NCI-H1417 (cell line): ENCODE measurements around the gene FRRS1L.

Source experiments
- DNase-seq, 3 experiments: peaks; one replicate each; lab custom pipeline; 2025; lab: John Stamatoyannopoulos, UW

FRRS1L gene

DNA sequence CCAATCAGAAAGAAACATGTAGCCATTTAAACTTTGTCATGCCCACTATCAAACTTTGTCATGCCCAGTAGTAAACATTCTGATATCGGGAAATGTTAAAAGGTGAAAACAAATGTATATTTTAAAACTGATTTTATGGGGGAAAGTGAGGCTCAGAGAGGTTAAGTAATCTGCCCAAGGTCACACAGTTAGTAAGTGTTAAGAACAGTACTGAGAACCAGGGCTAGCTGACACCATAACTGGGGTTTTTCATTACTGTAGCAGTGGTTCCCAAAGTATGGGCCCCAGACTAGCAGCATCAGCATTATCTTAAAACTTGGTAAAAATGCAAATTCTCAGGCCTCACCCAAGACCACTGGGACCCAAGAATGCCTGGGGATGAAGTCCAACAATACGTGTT is 9.9 kb upstream of the FRRS1L start:
- DNase-seq, result no peak

DNA sequence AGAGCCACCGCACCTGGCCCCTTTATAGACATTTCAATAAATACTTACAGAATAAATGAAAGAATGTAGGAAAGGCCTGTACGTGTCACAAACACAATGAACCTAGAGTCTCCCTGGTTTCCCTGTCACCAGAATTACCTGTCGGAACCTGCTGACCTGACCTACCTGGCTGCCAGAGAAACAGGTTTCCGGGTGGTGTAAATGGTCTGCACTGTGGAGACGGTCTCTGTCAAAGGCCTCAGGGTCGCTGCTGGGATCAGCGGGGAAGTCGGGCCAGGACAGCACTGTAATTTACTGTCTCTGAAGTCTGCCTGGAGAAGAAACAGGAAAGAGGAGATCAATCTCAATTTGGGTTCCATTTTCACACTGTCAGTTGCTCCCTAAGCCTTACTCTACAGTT is 9.3 kb upstream of the FRRS1L start:
- DNase-seq, result no peak

- no peak for DNase-seq
Observed at GRCh38 chr9:109172935-109173334, 5.9 kb upstream of the FRRS1L start.

GRCh38 chr9:109171926-109172325 is 4.9 kb upstream of the FRRS1L start:
- DNase-seq, result no peak

GRCh38 chr9:109168170-109168569 is 1.1 kb upstream of the FRRS1L start:
- no peak for DNase-seq

GRCh38 chr9:109167716-109168115 is 667 bp upstream of the FRRS1L start:
- DNase-seq, result no peak

GRCh38 chr9:109166171-109166770 is 778 bp downstream of the FRRS1L start:
- DNase-seq, result no peak

DNA sequence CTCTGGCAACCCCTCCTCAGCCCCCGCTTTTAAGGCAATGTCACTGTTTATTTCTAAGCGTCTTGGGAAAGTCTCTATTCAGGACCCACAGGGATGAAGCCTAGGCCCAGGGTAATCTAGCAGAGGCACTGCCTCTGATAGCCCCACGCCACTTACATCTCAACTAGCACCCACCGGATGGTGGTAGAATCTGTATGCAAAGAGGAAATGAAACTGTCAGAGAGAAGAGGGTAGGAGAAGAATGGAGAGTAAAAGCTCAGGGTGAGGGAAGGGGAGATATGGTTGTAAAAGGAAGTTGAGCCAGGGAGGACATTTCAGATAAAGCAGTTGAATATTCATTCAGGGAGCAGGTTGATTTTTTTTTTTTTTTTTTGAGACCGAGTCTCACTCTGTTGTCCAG is 3.0 kb downstream of the FRRS1L start:
- no peak for DNase-seq

- no peak for DNase-seq
Observed at GRCh38 chr9:109163194-109163593, 3.9 kb downstream of the FRRS1L start.

- no peak for DNase-seq
Observed at GRCh38 chr9:109162677-109163076, 4.4 kb downstream of the FRRS1L start.

DNA sequence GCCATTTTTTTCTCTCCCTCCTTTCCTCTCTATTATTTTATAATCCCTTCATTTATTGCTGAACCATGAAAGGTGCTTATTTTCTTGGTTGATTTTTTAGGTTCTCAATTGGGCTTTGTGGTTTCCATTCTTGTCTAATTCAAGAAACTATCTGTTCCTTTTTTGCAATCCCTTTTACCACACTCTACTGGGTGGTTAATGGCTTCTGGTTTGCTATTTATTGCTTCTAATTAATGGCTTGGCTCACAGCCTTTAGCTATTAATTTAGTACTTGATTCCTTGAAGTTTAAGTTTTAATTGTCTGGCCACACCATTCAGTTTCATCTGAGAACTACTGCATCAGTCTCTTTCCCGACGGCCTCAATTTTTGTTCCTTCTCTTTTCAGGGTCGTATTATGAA is 5.6 kb downstream of the FRRS1L start:
- peak in 1 of 3 experiments; percentile 15 for DNase-seq

DNA sequence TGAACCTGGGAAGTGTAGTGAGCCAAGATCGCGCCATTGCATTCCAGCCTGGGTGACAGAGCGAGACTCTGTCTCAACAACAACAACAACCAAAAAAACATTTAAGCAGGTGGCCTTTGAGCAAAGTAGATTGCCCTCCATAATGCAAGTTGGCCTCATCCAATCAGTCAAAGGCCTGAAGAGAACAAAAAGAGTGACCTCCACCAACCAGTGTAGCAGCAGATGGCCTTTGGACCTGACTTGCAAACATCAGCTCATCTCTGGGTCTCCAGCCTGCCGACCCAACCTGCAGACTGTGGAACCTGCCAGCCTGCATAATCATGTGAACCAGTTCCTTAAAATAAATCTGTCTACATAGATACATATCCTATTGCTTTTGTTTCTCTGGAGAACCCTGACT is 7.5 kb downstream of the FRRS1L start:
- no peak for DNase-seq

DNA sequence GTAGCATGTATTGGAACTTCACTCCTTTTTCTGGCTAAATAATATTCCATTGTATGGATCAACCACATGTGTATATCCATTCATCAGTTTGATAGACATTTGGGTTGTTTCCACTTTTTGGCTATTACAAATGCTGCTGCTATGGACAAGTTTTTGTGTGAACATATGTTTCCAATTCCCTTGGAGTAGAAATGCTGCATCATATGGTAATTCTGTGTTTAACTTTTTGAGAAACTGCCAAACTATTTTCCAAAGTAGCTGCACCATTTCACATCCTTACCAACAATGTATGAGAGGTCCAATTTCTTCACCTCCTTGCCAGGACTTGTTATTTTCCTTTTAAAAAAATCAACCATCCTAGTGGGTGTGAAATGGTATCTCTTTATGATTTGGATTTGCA is 8.4 kb downstream of the FRRS1L start:
- DNase-seq, result no peak

- DNase-seq, result no peak
Observed at GRCh38 chr9:109156708-109157107, 10.3 kb downstream of the FRRS1L start.

GRCh38 chr9:109150925-109151545 is 16.0 kb downstream of the FRRS1L start:
- DNase-seq, result peak in 1 of 3 experiments; percentile 18

DNA sequence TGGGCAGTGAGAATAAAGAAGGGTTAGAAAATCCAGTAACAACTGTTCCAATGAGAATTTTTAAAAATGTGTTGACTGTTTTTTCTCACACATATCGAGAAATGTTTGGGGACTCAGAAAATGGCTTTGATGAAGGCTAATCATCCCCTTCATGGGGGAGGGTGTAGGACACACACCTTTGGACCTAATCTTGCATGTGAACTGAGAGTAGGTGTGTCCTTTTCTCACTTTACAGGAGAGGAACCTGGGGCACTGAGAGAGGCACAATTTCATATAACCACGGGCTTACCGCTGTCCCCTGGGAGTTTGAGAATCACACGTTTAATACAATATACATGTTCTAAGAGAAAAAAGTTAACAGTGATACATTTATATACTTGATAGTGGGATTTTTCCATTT is 17.3 kb downstream of the FRRS1L start:
- DNase-seq, result no peak

DNA sequence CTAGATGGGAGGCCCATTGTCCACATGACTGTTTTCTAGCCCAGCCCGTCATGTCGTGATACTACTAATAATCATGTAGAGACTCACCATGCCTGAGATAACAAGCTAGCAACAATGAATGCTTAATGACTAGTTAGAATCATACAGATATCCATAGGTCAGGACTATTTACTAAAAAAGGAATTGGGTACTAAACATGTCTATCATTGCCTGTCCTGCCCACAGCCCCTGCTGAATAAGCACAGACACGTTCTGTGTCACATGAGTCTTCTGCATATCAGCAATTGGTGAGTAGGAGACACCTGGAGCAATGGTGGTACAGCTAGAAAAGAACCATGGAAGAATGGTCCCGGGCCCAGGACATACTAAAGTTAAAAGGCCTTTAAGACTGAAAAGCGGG is 18.0 kb downstream of the FRRS1L start:
- DNase-seq, result no peak

DNA sequence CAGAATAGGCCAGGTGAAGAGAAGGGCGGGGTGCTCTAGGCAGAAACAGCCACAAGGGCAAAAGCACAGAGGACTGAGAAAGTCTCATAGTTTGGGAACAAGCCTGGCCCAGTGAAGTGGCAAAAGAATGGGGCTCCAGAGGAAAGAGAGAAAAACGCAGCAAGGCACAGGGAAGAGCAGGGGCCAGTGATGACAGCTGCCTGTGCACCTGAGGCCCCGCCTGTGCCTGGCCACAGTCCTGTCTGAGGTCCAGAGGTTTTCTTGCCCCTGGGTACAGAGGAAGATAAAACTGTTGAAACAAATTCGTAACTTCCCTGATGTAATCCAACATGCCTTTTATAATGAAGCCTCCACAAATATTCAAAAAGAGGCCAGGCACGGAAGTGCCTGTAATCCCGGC is 22.0 kb downstream of the FRRS1L start:
- DNase-seq, result no peak

DNA sequence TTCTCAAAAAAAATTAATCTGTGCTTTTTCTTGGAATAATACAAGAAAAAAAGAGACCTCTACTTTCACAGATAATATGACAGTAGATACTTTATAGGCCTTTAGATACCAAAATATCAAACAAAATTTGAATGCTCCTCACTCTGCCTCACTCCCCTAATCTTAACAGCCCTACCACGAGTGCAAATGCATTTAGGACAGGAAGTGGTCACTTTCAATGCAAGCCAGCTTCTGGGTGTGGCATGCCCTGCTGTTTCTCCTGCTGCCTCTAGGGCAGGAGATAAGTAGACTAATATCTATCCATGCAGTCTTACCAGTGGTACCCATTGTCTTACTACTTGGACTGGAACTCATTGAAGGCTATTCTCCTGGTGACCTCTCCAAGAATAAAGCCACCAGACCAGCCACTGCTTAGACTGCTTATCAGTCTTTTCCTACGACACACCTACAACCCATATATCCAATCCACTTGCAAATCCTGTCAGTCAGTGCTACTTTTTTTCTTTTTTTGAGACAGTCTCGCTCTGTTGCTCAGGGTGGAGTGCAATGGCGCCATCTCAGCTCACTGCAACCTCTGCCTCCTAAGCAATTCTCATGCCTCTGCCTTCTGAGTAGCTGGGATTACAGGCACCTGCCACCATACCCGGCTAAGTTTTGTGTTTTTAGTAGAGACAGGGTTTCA is 23.0 kb downstream of the FRRS1L start:
- no peak for DNase-seq

- DNase-seq, result no peak
Observed at GRCh38 chr9:109141375-109141774, 25.7 kb downstream of the FRRS1L start.

- DNase-seq, result no peak
Observed at GRCh38 chr9:109139851-109140250, 27.2 kb downstream of the FRRS1L start.

DNA sequence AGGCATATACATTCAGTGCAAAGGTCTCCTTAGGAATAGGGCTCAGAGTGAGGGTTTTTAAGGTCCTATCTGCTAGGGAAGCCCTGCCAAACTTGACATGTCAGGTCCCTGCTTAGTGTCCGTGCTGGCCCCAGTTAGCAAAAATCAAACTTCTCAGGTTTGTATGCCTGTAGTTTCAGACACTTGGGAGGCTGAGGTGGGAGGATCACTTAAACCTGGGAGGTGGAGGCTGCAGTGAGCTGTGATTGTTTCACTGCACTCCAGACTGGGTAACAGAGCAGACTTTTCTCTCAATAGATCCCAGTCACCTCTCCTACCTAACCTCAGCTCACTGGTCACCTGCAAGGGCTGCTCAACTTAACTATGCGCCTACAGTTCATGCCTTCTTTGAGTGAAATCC is 28.6 kb downstream of the FRRS1L start:
- no peak for DNase-seq

- DNase-seq, result no peak
Observed at GRCh38 chr9:109134167-109134578, 32.9 kb downstream of the FRRS1L start.

DNA sequence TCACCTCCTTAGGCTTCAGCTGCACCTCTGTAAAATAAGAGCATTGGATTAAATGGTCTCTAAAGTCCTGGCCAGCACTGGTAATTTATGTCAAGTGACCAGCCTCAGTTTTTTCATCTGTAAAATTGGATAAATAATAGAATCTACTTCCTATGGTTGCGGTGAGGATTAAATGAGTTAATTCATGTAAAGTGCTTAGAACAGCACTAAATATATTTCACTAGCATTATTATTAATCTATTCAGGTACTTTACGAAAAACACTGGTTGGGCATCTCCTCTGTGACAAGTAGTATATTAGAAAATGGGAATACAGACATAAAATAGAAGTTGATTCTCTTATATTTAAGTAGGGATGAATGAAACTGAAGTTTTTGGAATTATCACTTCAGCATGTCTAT is 33.5 kb downstream of the FRRS1L start:
- no peak for DNase-seq
